Upper lobe of right lung (tissue), 1 donor: ENCODE data around the gene IFITM1. TPM values are rescaled to one million over a fixed set of nuclear protein-coding genes. Genes with fewer than 3 reads are reported as not detected.

ENCODE experiments used
- ATAC-seq: fragments of 200-7000 bp; cut with Tn5 transposase; one replicate; pipeline ENCODE4 v1.9.1; 2020; ENCODE audit warnings: mild to moderate bottlenecking, moderate library complexity
- DNase-seq: peaks from one replicate; pipeline ENCODE4 v3.0.0-alpha.2; 2020
- H3K27ac ChIP-seq: fragments of 200-600 bp; one replicate; pipeline ENCODE4 v1.8.0; 2022
- H3K27me3 ChIP-seq: fragments of 200-600 bp; one replicate; pipeline ENCODE4 v1.8.0; 2022; ENCODE audit warnings: mild to moderate bottlenecking
- H3K36me3 ChIP-seq: fragments of 200-600 bp; one replicate; pipeline ENCODE4 v1.8.0; 2022
- H3K4me1 ChIP-seq: fragments of 200-600 bp; one replicate; pipeline ENCODE4 v1.8.0; 2022
- H3K4me3 ChIP-seq: fragments of 200-600 bp; one replicate; pipeline ENCODE4 v1.8.0; 2022; ENCODE audit warnings: mild to moderate bottlenecking
- H3K9me3 ChIP-seq: fragments of 200-600 bp; one replicate; pipeline ENCODE4 v1.8.0; 2022
- intact Hi-C: fragments of 100-400 bp; cut with DNase I; formaldehyde crosslinking; loops from one replicate; pipeline ENCODE4 v1.11.0; 2022
- total RNA-seq: library from RNA; stranded (reverse); fragmentation: NEBNext Ultra II Directional; extraction: Animal tissue kit (Norgen Biotek cat#: 25700); gene quantifications from one replicate; pipeline ENCODE4 v1.2.1, GENCODE V29; 2021
- TF ChIP-seq, protein P1 (sequence below): fragments of 200-600 bp; IDR thresholded peaks from one replicate; pipeline ENCODE4 v1.8.0; 2022; ENCODE audit warnings: antibody characterized with exemption
- donor health status: DM: no; HTN: yes; CAD: no; lungs with severe emphysema.

Gene IFITM1
- total RNA-seq, 1 donor from 2014 or later, result 128 TPM

DNA sequence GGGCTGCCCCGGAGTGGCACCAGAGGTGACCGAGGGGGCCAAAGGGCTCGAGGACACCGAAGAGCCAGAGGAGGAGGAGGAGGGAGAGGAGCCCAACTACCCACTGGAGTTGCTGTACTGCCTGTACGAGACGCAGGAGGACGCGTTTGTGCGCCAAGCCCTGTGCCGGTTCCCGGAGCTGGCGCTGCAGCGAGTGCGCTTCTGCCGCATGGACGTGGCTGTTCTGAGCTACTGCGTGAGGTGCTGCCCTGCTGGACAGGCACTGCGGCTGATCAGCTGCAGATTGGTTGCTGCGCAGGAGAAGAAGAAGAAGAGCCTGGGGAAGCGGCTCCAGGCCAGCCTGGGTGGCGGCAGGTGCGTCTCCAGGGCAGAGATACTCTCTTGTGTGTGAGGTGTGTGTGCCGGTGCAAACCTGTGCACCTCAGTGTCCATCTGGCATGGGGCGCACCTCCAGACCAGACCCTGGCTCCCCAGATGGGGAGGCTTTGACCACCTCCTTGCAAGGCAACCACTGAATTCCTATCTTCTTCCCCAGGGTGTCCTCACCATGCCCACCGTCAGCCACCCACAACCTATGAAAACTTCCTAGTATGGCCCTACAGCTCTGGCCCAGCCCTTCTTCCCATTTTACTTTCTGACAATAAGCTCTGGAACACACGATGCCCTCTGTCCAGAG, 32.2 kb upstream of the IFITM1 start:
- no peaks in the 10 kb centered on the region for H3K36me3 ChIP-seq
- TF ChIP-seq, protein P1, sequence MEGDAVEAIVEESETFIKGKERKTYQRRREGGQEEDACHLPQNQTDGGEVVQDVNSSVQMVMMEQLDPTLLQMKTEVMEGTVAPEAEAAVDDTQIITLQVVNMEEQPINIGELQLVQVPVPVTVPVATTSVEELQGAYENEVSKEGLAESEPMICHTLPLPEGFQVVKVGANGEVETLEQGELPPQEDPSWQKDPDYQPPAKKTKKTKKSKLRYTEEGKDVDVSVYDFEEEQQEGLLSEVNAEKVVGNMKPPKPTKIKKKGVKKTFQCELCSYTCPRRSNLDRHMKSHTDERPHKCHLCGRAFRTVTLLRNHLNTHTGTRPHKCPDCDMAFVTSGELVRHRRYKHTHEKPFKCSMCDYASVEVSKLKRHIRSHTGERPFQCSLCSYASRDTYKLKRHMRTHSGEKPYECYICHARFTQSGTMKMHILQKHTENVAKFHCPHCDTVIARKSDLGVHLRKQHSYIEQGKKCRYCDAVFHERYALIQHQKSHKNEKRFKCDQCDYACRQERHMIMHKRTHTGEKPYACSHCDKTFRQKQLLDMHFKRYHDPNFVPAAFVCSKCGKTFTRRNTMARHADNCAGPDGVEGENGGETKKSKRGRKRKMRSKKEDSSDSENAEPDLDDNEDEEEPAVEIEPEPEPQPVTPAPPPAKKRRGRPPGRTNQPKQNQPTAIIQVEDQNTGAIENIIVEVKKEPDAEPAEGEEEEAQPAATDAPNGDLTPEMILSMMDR, result no peak
- no peak for ATAC-seq
- DNase-seq, result peak; percentile 59
- peaks cover 83% of the 10 kb centered on the region for H3K27me3 ChIP-seq
- H3K27ac ChIP-seq, result no peak overlapping the region
- peak overlapping the region; percentile 35 for H3K4me3 ChIP-seq
- H3K9me3 ChIP-seq, result no peaks in the 10 kb centered on the region
- peaks cover 30% of the 10 kb centered on the region for H3K4me1 ChIP-seq
- intact Hi-C loops, result no loop called here

DNA sequence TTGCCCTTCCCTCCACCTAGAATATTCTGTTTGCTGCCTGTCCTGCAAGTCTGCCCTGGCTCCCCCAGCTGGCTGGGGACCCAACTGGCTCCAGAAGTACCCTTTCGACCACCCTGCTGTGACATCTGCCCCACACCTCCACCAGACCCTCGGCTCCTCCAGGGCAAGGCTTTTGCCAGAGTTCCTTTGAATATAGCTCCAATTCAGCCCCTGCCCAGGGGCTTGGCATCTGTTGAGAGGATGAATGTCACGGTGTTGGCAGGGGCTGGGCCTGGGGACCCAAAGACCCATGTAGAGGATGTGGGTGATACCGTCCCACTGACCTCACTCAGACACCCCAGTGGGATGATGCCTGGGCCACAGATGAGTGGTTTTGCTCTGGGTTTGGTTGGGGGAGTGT, 31.7 kb upstream of the IFITM1 start:
- no peak for DNase-seq
- intact Hi-C loops, result no loop called here
- no peaks in the 10 kb centered on the region for H3K36me3 ChIP-seq
- peaks cover 30% of the 10 kb centered on the region for H3K4me1 ChIP-seq
- no peaks in the 10 kb centered on the region for H3K9me3 ChIP-seq
- no peak overlapping the region for H3K27ac ChIP-seq
- peaks cover 83% of the 10 kb centered on the region for H3K27me3 ChIP-seq
- TF ChIP-seq, protein P1, result no peak
- H3K4me3 ChIP-seq, result no peak overlapping the region
- ATAC-seq, result no peak

DNA sequence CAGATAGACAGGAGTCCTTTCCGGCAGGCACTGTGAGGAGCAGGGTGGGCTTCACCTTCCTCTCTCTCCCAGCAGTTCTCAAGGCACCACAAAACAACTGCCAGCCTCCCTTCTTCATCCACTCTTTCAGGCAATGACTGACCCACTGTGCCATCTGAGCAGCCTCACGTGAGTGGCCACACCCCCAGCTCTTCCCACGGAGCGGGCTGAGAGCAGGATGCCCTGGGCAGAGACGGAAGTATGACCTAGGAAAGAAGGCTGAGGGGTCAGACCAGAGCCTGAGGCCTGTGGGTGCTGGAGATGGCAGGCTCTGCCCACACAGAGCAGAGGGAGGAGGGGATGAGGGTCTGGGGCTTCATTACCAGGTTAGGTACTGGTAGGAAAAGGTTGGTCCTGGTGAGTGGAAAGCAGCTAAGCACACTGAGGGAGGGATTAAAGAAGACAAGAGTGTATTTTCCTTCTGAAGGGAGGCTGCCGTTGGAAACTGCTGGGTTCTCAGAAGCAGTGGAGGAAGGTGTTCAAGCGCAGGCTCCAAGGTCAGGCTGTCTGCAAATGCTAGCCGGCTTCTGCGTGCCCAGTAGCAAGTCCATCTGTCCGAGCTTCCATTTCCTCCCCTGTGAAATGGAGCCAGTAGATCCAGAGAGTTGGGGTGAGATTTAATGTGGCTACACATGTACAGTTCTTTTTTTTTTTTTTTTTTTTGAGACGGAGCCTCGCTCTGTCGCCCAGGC, 31.0 kb upstream of the IFITM1 start:
- TF ChIP-seq, protein P1, result no peak
- DNase-seq (no peak), ATAC-seq (no peak)
- no peaks in the 10 kb centered on the region for H3K36me3 ChIP-seq
- peaks cover 82% of the 10 kb centered on the region for H3K27me3 ChIP-seq
- H3K4me3 ChIP-seq, result no peak overlapping the region
- H3K9me3 ChIP-seq, result no peaks in the 10 kb centered on the region
- no peak overlapping the region for H3K27ac ChIP-seq
- H3K4me1 ChIP-seq, result peaks cover 31% of the 10 kb centered on the region
- intact Hi-C loops, result no loop called here

DNA sequence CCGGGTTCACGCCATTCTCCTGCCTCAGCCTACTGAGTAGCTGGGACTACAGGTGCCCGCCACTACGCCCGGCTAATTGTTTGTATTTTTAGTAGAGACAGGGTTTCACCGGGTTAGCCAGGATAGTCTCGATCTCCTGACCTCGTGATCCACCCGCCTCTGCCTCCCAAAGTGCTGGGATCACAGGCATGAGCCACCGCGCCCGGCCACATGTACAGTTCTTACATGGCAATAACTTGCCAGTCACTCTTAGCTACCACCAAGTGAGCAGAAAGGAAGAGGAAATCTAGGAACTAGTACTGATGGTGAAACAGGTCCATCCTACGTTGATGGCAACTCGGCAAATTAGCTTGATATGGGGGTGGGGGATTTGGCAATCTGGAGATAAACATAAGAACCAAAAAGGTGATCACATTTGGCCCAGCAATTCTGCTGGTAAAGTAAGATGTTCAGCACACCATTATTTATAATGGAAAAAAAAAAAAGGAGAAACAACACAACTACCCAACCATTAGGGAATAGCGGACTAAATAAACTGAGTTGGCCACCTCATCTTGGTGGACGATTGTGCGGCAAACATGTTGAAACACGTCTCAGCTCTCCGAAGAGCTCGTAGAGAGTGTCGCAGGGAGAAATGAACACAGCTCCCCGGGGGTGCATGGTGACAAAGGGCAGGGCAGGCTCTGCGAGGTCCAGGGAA, 30.3 kb upstream of the IFITM1 start:
- no peak overlapping the region for H3K27ac ChIP-seq
- peaks cover 74% of the 10 kb centered on the region for H3K27me3 ChIP-seq
- no peaks in the 10 kb centered on the region for H3K36me3 ChIP-seq
- DNase-seq (no peak), ATAC-seq (no peak)
- H3K9me3 ChIP-seq, result no peaks in the 10 kb centered on the region
- intact Hi-C loops, result no loop called here
- peaks cover 34% of the 10 kb centered on the region for H3K4me1 ChIP-seq
- H3K4me3 ChIP-seq, result no peak overlapping the region
- TF ChIP-seq, protein P1, result no peak

DNA sequence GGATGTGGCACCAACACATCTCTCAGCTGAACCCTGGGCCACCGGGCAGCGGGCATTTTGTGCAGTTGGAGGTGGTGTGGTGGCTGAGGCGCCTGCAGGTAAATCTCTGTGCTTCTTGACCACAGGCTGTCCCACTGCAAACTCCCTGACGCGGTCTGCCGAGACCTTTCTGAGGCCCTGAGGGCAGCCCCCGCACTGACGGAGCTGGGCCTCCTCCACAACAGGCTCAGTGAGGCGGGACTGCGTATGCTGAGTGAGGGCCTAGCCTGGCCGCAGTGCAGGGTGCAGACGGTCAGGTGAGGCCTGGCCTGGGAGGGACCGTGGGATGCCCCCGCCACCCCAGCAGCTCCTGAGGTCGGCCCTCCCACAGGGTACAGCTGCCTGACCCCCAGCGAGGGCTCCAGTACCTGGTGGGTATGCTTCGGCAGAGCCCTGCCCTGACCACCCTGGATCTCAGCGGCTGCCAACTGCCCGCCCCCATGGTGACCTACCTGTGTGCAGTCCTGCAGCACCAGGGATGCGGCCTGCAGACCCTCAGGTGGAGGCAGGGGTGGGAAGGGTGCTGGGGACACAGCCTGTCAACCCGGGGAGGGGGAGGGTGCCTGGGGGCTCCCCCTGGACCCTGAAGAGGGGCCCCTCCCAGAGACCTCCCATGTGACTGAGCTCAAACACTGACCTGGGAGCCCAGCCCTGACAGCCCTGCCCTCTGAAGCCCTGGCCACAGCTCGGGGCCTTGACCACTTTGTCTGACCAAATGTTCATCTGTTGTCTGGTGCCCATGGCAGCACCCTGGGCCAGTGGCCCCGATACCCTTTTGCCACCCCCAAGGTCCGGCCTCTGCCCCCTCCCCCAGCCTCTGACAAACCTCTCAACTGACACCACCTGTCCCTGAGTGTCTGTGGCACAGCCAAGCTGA, 29.5 kb upstream of the IFITM1 start:
- Histone ChIP-seq H3K27me3 (peaks cover 66% of the 10 kb centered on the region), H3K36me3 (no peaks in the 10 kb centered on the region), H3K27ac (no peak overlapping the region), H3K4me1 (peaks cover 29% of the 10 kb centered on the region), H3K4me3 (no peak overlapping the region), H3K9me3 (no peaks in the 10 kb centered on the region)
- intact Hi-C loops, result no loop called here
- ATAC-seq, result no peak
- TF ChIP-seq, protein P1, result no peak
- DNase-seq, result peak; percentile 63
